GM21723 (cell line): ENCODE measurements around the gene MYO18A.
"Not testable (repeated sequence)": the region's sequence is repeated elsewhere in the genome, so short reads cannot be mapped to it uniquely, and the experiment has no call there.

Experiments used
- ATAC-seq: cut with Tn5 transposase; IDR thresholded peaks from one replicate; pipeline ENCODE4 v1.9.1; 2021; ENCODE audit warnings: mild to moderate bottlenecking, moderate library complexity; ENCODE audit not compliant: unreplicated experiment

The MYO18A gene

GRCh38 chr17:29180034-29180787, at the start of gene MYO18A:
MYO18A (minus strand) TSS chr17:29180398; CDS start chr17:29166940, 13,458 bp downstream.
- ATAC-seq, result peak; percentile 84

GRCh38 chr17:29225396-29225795, 45.2 kb upstream of the MYO18A start:
- no peak for ATAC-seq

GRCh38 chr17:29221338-29221737, 41.1 kb upstream of the MYO18A start:
- ATAC-seq, result not testable (repeated sequence)

- ATAC-seq, result peak; percentile 63
Observed at GRCh38 chr17:29219378-29220047, 39.3 kb upstream of the MYO18A start.

- no peak for ATAC-seq
Observed at GRCh38 chr17:29216856-29217255, 36.7 kb upstream of the MYO18A start.

- no peak for ATAC-seq
Observed at GRCh38 chr17:29216181-29216580, 36.0 kb upstream of the MYO18A start.

GRCh38 chr17:29215717-29216116, 35.5 kb upstream of the MYO18A start:
- no peak for ATAC-seq

GRCh38 chr17:29215174-29215573, 35.0 kb upstream of the MYO18A start:
- ATAC-seq, result no peak

GRCh38 chr17:29214215-29215146, 34.3 kb upstream of the MYO18A start:
- ATAC-seq, result no peak

- no peak for ATAC-seq
Observed at GRCh38 chr17:29212681-29213121, 32.5 kb upstream of the MYO18A start.

- ATAC-seq, result no peak
Observed at GRCh38 chr17:29212094-29212631, 32.0 kb upstream of the MYO18A start.

GRCh38 chr17:29210879-29211278, 30.7 kb upstream of the MYO18A start:
- no peak for ATAC-seq

- no peak for ATAC-seq
Observed at GRCh38 chr17:29209073-29209472, 28.9 kb upstream of the MYO18A start.

- ATAC-seq, result no peak
Observed at GRCh38 chr17:29207975-29208374, 27.8 kb upstream of the MYO18A start.

- no peak for ATAC-seq
Observed at GRCh38 chr17:29205047-29205446, 24.8 kb upstream of the MYO18A start.

GRCh38 chr17:29204068-29204804, 24.0 kb upstream of the MYO18A start:
- not testable (repeated sequence) for ATAC-seq

GRCh38 chr17:29197516-29198272, 17.5 kb upstream of the MYO18A start:
- no peak for ATAC-seq

- no peak for ATAC-seq
Observed at GRCh38 chr17:29196769-29197515, 16.7 kb upstream of the MYO18A start.
